Measurements from ENCODE around the gene OR52A1.

GRCh38 chr11:5153574-5154431 is 754 bp downstream of the OR52A1 start:
- TF ChIP-seq, protein P1, sequence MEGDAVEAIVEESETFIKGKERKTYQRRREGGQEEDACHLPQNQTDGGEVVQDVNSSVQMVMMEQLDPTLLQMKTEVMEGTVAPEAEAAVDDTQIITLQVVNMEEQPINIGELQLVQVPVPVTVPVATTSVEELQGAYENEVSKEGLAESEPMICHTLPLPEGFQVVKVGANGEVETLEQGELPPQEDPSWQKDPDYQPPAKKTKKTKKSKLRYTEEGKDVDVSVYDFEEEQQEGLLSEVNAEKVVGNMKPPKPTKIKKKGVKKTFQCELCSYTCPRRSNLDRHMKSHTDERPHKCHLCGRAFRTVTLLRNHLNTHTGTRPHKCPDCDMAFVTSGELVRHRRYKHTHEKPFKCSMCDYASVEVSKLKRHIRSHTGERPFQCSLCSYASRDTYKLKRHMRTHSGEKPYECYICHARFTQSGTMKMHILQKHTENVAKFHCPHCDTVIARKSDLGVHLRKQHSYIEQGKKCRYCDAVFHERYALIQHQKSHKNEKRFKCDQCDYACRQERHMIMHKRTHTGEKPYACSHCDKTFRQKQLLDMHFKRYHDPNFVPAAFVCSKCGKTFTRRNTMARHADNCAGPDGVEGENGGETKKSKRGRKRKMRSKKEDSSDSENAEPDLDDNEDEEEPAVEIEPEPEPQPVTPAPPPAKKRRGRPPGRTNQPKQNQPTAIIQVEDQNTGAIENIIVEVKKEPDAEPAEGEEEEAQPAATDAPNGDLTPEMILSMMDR (IDR thresholded peaks at IDR 0.05; ENCODE audit: extremely low read depth in 1 of 2, insufficient read depth in 1 of 2, low read depth in 1 of 2, low read length in 2 of 2), result no peak
- TF ChIP-seq EZH2 (IDR thresholded peaks at IDR 0.05; ENCODE audit: borderline replicate concordance, low read depth, low read length, severe bottlenecking) (no peak), POLR2A (IDR thresholded peaks at IDR 0.05; ENCODE audit: low read depth, low read length) (no peak), JUN (IDR thresholded peaks at IDR 0.05; ENCODE audit: borderline replicate concordance, insufficient read depth, insufficient read length, low read depth) (no peak), POLR2AphosphoS5 (IDR thresholded peaks at IDR 0.05; ENCODE audit: insufficient read depth, low read depth, low read length) (no peak), FOS (IDR thresholded peaks at IDR 0.05; ENCODE audit: borderline replicate concordance, insufficient read depth, low read length) (no peak), GATA2 (IDR thresholded peaks at IDR 0.05; ENCODE audit: insufficient read depth, insufficient read length, low read depth, low read length) (no peak)
- TF ChIP-seq, protein P2, sequence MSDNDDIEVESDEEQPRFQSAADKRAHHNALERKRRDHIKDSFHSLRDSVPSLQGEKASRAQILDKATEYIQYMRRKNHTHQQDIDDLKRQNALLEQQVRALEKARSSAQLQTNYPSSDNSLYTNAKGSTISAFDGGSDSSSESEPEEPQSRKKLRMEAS (IDR thresholded peaks at IDR 0.05; ENCODE audit: insufficient read depth, insufficient read length), result no peak

Data from endothelial cell of umbilical vein (primary cell).